K562 (cell line): Measurements from ENCODE around the gene ACTR5. TPM values are rescaled to one million over a fixed set of nuclear protein-coding genes. Genes with fewer than 3 reads are reported as not detected.

Experiments
- ATF1 ChIP-seq, 2 experiments: fragments of 450-650 bp in 1 of 2; IDR thresholded peaks; 2 replicates each; pipeline ENCODE4 v1.6.1; 2016; ENCODE audit warnings: missing compliant biosample characterization in 1 of 2, missing genetic modification characterization in 1 of 2
- BCOR ChIP-seq: fragments of 450-650 bp; IDR thresholded peaks from 2 replicates; pipeline ENCODE4 v1.6.1; 2016
- CBX5 ChIP-seq: IDR thresholded peaks from 2 replicates; pipeline ENCODE4 v1.6.1; 2014; ENCODE audit warnings: low read depth, borderline replicate concordance
- ZNF551 ChIP-seq: fragments of 250-450 bp; sonication (Bioruptor Pico); IDR thresholded peaks from 2 replicates; pipeline ENCODE4 v1.5.0; 2021; ENCODE audit warnings: mild to moderate bottlenecking, moderate library complexity
- polyA plus RNA-seq, 8 experiments: library from polyadenylated mRNA; depleted of rRNA in 4 of 8; stranded (reverse) in 5 of 8; unstranded in 3 of 8; fragments of >200 nt; fragmentation: Nextera tagmentation in 2 of 8; fragmentation: Illumina TruSeq in 1 of 8; extraction: Ambion mirVana in 2 of 8; extraction: Trizol in 1 of 8; gene quantifications; 2 replicates each; pipeline versions ENCODE4 v1.2.1 to v1.2.3, GENCODE V29; 2011 to 2014; ENCODE audit warnings: inconsistent platforms in 1 of 8, missing spikeins in 1 of 8
- total RNA-seq, 7 experiments: library from RNA; depleted of rRNA in 6 of 7; stranded (reverse); fragments of >200 nt in 6 of 7; fragmentation: Illumina TruSeq in 2 of 7; extraction: Trizol in 2 of 7; gene quantifications; 2 replicates each; pipeline versions ENCODE4 v1.2.1 to v1.2.3, GENCODE V29; 2011 to 2021; ENCODE audit warnings: low replicate concordance in 1 of 7
- TF ChIP-seq, protein P1 (sequence below): sonication (generic); formaldehyde crosslinking; IDR thresholded peaks from 2 replicates; pipeline ENCODE4 v1.4.0; 2020; ENCODE audit warnings: mild to moderate bottlenecking, missing genetic modification reagents
- TF ChIP-seq, protein P2 (sequence below): fragments of 250-450 bp; sonication (Bioruptor Pico); IDR thresholded peaks from 2 replicates; pipeline ENCODE4 v1.5.0; 2021; ENCODE audit warnings: mild to moderate bottlenecking, borderline replicate concordance
- TF ChIP-seq, protein P3 (sequence below): IDR thresholded peaks from 2 replicates; pipeline ENCODE4 v1.6.1; 2014; ENCODE audit warnings: antibody characterized with exemption
- TF ChIP-seq, protein P4 (sequence below): fragments of 150-350 bp; conservative IDR thresholded peaks from 2 replicates; pipeline ENCODE4 v1.6.1; 2014; ENCODE audit warnings: low read length
- TF ChIP-seq, protein P5 (sequence below): sonication (generic); formaldehyde crosslinking; IDR thresholded peaks from 2 replicates; pipeline ENCODE4 v1.8.1; 2023; ENCODE audit warnings: mild to moderate bottlenecking, missing genetic modification reagents
- TF ChIP-seq, protein P6 (sequence below): sonication (generic); formaldehyde crosslinking; IDR thresholded peaks from 2 replicates; pipeline ENCODE4 v1.8.0; 2022; ENCODE audit warnings: mild to moderate bottlenecking, low read depth, missing genetic modification reagents
- TF ChIP-seq, protein P7 (sequence below): fragments of 450-650 bp; IDR thresholded peaks from 2 replicates; pipeline ENCODE4 v1.6.1; 2016; ENCODE audit warnings: antibody characterized with exemption

ACTR5 gene
- total and polyA plus RNA-seq, 9 of the 15 experiments (the other 6 are each of a cell fraction or from before 2014, with no cell fraction given), result 0.93 to 18.8 (median 12.9) TPM

DNA sequence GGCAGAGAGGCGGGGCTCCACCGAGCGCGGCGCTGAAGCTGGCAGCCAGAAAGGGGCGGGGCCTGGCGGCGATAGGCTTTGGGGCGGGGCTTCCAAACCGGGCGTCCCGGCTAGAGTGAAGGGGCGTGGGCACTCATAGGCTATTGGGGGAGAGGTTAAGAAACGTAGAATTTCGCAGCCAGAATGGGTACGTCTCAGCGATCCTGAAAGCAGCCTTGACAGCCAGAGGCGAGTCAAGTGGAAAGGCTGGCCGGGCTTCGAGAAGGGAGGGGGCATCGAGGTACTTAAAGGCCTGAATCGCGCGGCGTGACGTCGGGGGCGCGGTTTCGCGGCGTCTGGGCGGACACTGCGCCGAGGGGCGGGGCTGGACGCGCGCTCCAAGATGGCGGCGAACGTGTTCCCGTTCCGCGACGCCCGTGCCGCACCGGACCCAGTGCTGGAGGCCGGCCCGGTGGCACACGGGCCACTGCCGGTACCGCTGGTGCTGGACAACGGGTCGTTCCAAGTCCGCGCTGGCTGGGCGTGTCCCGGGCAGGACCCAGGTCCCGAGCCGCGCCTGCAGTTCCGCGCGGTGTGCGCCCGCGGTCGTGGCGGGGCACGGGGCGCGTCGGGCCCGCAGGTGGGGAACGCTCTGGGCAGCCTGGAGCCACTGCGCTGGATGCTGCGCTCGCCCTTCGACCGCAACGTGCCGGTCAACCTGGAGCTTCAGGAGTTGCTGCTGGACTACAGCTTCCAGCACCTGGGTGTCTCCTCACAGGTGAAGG is at the start of gene ACTR5 (continued):
- TF ChIP-seq, protein P1, sequence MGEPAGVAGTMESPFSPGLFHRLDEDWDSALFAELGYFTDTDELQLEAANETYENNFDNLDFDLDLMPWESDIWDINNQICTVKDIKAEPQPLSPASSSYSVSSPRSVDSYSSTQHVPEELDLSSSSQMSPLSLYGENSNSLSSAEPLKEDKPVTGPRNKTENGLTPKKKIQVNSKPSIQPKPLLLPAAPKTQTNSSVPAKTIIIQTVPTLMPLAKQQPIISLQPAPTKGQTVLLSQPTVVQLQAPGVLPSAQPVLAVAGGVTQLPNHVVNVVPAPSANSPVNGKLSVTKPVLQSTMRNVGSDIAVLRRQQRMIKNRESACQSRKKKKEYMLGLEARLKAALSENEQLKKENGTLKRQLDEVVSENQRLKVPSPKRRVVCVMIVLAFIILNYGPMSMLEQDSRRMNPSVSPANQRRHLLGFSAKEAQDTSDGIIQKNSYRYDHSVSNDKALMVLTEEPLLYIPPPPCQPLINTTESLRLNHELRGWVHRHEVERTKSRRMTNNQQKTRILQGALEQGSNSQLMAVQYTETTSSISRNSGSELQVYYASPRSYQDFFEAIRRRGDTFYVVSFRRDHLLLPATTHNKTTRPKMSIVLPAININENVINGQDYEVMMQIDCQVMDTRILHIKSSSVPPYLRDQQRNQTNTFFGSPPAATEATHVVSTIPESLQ (CRISPR knock-in tag), result no peak
- TF ChIP-seq CBX5, result no peak
- TF ChIP-seq, protein P2, sequence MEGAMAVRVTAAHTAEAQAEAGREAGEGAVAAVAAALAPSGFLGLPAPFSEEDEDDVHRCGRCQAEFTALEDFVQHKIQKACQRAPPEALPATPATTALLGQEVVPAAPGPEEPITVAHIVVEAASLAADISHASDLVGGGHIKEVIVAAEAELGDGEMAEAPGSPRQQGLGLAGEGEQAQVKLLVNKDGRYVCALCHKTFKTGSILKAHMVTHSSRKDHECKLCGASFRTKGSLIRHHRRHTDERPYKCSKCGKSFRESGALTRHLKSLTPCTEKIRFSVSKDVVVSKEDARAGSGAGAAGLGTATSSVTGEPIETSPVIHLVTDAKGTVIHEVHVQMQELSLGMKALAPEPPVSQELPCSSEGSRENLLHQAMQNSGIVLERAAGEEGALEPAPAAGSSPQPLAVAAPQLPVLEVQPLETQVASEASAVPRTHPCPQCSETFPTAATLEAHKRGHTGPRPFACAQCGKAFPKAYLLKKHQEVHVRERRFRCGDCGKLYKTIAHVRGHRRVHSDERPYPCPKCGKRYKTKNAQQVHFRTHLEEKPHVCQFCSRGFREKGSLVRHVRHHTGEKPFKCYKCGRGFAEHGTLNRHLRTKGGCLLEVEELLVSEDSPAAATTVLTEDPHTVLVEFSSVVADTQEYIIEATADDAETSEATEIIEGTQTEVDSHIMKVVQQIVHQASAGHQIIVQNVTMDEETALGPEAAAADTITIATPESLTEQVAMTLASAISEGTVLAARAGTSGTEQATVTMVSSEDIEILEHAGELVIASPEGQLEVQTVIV, result no peak
- TF ChIP-seq, protein P3, sequence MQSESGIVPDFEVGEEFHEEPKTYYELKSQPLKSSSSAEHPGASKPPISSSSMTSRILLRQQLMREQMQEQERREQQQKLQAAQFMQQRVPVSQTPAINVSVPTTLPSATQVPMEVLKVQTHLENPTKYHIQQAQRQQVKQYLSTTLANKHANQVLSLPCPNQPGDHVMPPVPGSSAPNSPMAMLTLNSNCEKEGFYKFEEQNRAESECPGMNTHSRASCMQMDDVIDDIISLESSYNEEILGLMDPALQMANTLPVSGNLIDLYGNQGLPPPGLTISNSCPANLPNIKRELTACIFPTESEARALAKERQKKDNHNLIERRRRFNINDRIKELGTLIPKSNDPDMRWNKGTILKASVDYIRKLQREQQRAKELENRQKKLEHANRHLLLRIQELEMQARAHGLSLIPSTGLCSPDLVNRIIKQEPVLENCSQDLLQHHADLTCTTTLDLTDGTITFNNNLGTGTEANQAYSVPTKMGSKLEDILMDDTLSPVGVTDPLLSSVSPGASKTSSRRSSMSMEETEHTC, result no peak
- TF ChIP-seq, protein P4, sequence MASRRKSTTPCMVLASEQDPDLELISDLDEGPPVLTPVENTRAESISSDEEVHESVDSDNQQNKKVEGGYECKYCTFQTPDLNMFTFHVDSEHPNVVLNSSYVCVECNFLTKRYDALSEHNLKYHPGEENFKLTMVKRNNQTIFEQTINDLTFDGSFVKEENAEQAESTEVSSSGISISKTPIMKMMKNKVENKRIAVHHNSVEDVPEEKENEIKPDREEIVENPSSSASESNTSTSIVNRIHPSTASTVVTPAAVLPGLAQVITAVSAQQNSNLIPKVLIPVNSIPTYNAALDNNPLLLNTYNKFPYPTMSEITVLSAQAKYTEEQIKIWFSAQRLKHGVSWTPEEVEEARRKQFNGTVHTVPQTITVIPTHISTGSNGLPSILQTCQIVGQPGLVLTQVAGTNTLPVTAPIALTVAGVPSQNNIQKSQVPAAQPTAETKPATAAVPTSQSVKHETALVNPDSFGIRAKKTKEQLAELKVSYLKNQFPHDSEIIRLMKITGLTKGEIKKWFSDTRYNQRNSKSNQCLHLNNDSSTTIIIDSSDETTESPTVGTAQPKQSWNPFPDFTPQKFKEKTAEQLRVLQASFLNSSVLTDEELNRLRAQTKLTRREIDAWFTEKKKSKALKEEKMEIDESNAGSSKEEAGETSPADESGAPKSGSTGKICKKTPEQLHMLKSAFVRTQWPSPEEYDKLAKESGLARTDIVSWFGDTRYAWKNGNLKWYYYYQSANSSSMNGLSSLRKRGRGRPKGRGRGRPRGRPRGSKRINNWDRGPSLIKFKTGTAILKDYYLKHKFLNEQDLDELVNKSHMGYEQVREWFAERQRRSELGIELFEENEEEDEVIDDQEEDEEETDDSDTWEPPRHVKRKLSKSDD, result 0 out of 2 replicates have a peak, but pooled peaks have one; percentile 56
- no peak for TF ChIP-seq ZNF551
- TF ChIP-seq BCOR, result no peak
- TF ChIP-seq, protein P5, sequence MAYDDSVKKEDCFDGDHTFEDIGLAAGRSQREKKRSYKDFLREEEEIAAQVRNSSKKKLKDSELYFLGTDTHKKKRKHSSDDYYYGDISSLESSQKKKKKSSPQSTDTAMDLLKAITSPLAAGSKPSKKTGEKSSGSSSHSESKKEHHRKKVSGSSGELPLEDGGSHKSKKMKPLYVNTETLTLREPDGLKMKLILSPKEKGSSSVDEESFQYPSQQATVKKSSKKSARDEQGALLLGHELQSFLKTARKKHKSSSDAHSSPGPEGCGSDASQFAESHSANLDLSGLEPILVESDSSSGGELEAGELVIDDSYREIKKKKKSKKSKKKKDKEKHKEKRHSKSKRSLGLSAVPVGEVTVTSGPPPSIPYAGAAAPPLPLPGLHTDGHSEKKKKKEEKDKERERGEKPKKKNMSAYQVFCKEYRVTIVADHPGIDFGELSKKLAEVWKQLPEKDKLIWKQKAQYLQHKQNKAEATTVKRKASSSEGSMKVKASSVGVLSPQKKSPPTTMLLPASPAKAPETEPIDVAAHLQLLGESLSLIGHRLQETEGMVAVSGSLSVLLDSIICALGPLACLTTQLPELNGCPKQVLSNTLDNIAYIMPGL, result no peak
- TF ChIP-seq, protein P6, sequence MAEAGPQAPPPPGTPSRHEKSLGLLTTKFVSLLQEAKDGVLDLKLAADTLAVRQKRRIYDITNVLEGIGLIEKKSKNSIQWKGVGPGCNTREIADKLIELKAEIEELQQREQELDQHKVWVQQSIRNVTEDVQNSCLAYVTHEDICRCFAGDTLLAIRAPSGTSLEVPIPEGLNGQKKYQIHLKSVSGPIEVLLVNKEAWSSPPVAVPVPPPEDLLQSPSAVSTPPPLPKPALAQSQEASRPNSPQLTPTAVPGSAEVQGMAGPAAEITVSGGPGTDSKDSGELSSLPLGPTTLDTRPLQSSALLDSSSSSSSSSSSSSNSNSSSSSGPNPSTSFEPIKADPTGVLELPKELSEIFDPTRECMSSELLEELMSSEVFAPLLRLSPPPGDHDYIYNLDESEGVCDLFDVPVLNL (CRISPR knock-in tag), result peak; percentile 59; the same call in 1 of the 2 replicates
- no peak for TF ChIP-seq ATF1 (CRISPR knock-in tag; IDR thresholded peaks at IDR 0.05)
- TF ChIP-seq ATF1 (tag; IDR thresholded peaks at IDR 0.05), result peak; percentile 93
- TF ChIP-seq, protein P7, sequence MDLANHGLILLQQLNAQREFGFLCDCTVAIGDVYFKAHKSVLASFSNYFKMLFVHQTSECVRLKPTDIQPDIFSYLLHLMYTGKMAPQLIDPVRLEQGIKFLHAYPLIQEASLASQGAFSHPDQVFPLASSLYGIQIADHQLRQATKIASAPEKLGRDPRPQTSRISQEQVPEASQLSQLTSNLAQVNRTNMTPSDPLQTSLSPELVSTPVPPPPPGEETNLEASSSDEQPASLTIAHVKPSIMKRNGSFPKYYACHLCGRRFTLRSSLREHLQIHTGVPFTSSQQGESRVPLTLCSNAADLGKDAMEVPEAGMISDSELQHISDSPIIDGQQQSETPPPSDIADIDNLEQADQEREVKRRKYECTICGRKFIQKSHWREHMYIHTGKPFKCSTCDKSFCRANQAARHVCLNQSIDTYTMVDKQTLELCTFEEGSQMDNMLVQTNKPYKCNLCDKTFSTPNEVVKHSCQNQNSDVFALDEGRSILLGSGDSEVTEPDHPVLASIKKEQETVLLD, result 0 out of 2 replicates have a peak, but pooled peaks have one; percentile 22
